ENCODE results near the gene CALD1. TPM values are rescaled to one million over a fixed set of nuclear protein-coding genes. Genes with fewer than 3 reads are reported as not detected.

CALD1 gene
- total RNA-seq, 1 donor from 2014 or later, result 118 TPM

DNA sequence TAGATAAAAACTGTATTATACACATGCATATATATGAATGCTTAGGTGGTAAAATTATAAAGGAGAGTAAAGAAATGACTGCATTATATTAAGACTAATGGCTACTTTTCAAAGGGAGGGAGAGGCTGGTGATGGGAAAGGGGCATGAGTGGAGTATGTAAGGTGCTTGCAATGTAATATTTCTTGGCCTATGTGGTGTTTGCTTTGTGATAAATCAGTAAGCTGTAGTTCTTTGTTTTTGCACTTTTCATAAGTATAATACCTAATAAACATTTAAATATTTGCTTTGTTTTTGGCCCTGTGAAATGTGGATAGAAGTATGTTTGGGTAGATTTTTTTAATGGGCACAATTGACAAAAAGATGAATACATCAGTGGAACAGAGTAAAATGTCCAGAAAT, 232.8 kb downstream of the CALD1 start:
- no peaks in the 10 kb centered on the region for H3K9me3 ChIP-seq (ENCODE audit: low read depth)
- Mint-ChIP-seq H3K9me3 (peaks cover 4% of the 10 kb centered on the region), H3K27me3 (ENCODE audit: insufficient read depth, low read depth) (no peaks in the 10 kb centered on the region), H3K4me1 (no peaks in the 10 kb centered on the region), H3K27ac (no peak overlapping the region), H3K4me3 (no peak overlapping the region), H3K36me3 (no peaks in the 10 kb centered on the region)
- H3K27me3 ChIP-seq, result no peaks in the 10 kb centered on the region
- no peaks in the 10 kb centered on the region for H3K4me1 ChIP-seq
- H3K9ac ChIP-seq, result no peak overlapping the region
- H3K79me2 ChIP-seq (ENCODE audit: low read depth), result no peaks in the 10 kb centered on the region
- H3K36me3 ChIP-seq, result no peaks in the 10 kb centered on the region
- no peak for TF ChIP-seq EZH2 (IDR thresholded peaks at IDR 0.05)
- TF ChIP-seq EZH2phosphoT487 (IDR thresholded peaks at IDR 0.05), result no peak
- no peak for TF ChIP-seq CTCF (IDR thresholded peaks at IDR 0.05)
- no peak overlapping the region for H3K27ac ChIP-seq
- DNase-seq (ENCODE audit: low spot score), result no peak
- no peak overlapping the region for H3K4me2 ChIP-seq
- no peak overlapping the region for H2AFZ ChIP-seq (replicated peaks)
- H3F3A ChIP-seq (ENCODE audit: low read depth), result no peaks in the 10 kb centered on the region
- no peak overlapping the region for H3K4me3 ChIP-seq
- H4K20me1 ChIP-seq (ENCODE audit: low read depth), result no peaks in the 10 kb centered on the region

Small RNA genes within 50 kb of the gene (small RNA-seq; reads per million reads assigned to genes)
- gene TUBB3P2, result not detected

Other genes starting within 250 kb of the CALD1 start
- not detected in 2 replicates for gene AKR1B15, start 230.5 kb upstream of the CALD1 start, total RNA-seq (ENCODE audit: low replicate concordance)
- gene BPGM, start 132.8 kb upstream of the CALD1 start, total RNA-seq (ENCODE audit: low replicate concordance), result 25.5 and 49.7 TPM in 2 replicates
- gene AGBL3, start 206.9 kb downstream of the CALD1 start, total RNA-seq (ENCODE audit: low replicate concordance), result 0.58 and 2.1 TPM in 2 replicates

All from neural progenitor cell (in vitro differentiated cells).